Nucleus accumbens (tissue), 56 donors: ENCODE results near the gene STRN3.
"Not testable (repeated sequence)": the region's sequence is repeated elsewhere in the genome, so short reads cannot be mapped to it uniquely, and the experiment has no call there.

ENCODE experiments used
- DNase-seq, 56 donors: peaks; one replicate each; lab custom pipeline; 2025; lab: John Stamatoyannopoulos, UW

The STRN3 gene

GRCh38 chr14:31026077-31026449 lies at the start of gene STRN3:
Gene STRN3 (minus strand): TSS chr14:31026379. CDS start chr14:31026185, 194 bp downstream.
- DNase-seq, result no peak

- no peak for DNase-seq
Measured at GRCh38 chr14:31075144-31075543, 49.0 kb upstream of the STRN3 start.

DNA sequence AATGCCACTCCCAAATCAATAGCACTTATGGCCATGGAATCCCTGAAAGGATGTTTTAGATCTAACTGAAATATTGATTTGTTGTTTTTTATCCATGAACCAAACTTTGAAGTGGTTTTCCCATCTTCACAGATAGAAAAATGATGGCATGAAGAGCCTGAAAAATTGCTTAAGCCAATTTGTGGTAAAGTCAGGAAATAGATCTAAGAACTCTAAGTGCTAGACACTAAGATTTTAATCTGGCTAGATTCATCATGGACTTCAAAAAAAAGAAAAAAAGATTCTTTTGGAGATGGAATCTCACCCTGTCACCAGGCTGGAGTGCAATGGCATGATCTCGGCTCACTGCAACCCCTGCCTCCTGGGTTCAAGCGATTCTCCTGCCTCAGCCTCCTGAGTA lies 45.0 kb upstream of the STRN3 start:
- DNase-seq, result no peak

DNA sequence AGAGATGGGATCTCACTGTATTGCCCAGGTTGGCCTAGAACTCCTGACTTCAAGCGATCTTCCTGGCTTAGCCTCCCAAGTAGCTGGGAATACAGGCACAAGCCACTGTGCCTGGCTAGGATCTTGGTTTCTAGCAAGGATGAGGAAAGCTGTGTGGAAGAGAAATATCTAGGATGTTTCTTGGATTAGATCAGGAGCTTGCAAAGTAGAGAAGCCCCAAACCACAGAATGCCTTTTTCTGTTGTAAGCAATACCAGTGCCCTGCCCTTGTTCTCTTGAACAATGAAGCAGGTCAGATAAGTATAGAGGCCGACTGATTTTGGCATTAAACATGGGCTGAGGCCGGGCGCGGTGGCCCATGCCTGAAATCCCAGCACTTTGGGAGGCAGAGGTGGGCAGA lies 44.3 kb upstream of the STRN3 start:
- no peak for DNase-seq

DNA sequence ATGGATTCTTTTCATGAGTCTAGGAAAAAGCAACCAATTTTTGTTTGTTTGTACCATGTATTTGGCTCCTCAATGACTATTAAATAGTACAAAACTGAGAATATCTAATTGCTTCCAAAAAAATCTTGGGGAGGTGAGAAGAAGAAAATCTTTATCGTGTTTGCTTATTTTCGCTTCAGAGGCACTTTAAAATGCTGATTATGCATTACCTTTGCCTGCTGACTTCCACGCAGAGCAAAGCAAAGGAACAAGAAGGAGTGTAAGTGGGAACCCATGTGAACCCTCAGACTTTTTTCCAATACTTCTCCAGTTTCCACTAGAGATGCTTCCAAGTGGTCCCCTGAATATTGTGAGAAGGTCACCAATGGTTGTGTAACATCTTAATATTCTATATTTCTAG lies 43.2 kb upstream of the STRN3 start:
- no peak for DNase-seq

DNA sequence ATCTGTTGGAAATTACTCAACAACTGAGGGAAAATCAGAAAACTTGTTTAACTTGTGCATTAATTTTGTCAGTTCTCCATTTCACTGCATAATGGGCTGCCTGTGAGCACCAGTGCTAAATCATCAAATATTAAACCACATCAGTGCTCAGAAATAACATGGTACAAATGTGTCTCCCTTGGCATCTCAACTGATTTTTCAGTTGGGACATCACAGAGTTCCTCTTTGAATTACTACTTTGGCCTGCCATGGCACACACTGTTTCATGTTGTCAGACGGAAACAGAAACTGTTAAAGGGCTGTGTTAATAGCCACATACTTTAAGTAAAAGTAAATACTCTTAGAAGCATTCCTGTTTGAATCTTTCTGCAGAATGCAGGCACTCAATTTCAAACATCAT lies 42.1 kb upstream of the STRN3 start:
- DNase-seq, result no peak

- not testable (repeated sequence) for DNase-seq
Measured at GRCh38 chr14:31062908-31063307, 36.7 kb upstream of the STRN3 start.

GRCh38 chr14:31060253-31060875 lies 34.2 kb upstream of the STRN3 start:
- no peak for DNase-seq

GRCh38 chr14:31059152-31059924 lies 33.2 kb upstream of the STRN3 start:
- no peak for DNase-seq

GRCh38 chr14:31057701-31058364 lies 31.7 kb upstream of the STRN3 start:
- no peak for DNase-seq

DNA sequence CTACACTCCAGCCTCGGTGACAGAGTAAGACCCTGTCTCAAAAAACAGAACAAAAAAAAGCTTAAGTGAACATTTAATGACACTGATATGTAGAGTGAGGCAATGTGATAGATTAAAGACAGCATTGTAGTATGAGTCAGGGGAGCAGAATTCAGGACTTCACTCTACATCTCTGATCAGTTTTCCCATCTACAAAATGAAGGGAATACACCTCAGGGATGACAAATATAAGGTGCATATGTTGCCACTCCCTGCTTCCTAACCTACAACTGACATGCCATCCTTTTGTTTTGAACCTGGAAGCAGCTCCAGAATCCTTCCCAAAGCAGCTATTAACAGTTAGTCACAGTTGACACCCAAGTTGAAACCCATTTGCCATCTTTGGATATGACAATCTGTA lies 30.9 kb upstream of the STRN3 start:
- DNase-seq, result no peak

DNA sequence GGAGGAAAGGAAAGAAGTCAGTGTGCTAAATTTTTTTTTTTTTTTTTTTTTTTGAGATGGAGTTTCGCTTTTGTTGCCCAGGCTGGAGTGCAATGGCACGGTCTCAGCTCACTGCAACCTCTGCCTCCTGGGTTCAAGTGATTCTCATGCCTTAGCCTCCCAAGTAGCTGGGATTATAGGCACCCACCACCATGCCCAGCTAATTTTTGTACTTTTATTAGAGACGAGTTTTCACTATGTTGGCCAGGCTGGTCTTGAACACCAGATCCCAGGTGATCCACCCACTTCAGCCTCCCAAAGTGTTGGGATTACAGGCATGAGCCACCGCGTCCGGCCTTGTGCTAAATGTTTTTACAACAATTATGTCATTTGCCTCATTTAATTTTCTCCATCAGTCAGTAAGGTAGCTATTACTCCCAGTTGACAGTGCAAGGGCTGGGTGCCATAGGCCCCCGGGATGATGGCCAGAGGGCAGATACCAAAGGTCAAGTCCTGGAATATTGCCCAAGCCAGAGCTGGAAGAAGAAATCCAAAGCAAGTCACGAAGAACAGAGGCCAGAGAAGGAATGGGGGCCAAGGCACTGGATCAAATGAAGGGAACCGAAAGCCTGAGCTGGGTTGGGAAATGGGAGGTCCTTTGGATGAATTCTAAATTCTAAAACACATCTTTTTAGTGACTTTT lies 26.9 kb upstream of the STRN3 start:
- peak in 1 of 56 donors; percentile 18 for DNase-seq

DNA sequence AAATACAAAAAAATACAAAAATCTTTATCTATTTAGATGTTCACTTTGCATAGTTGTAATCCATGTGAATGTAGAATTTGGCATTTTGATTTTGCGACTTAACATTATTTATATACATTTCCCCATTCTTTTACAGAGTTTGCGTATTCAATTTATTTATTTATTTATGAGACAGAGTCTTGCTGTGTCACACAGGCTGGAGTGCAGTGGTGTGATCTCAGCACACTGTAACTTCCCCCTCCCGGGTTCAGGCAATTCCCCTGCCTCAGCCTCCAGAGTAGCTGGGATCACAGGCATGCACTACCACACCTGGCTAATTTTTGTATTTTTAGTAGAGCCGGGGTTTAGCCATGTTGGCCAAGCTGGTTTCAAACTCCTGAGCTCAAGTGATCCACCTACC lies 25.3 kb upstream of the STRN3 start:
- DNase-seq, result no peak

- DNase-seq, result no peak
Measured at GRCh38 chr14:31051023-31051422, 24.8 kb upstream of the STRN3 start.

DNA sequence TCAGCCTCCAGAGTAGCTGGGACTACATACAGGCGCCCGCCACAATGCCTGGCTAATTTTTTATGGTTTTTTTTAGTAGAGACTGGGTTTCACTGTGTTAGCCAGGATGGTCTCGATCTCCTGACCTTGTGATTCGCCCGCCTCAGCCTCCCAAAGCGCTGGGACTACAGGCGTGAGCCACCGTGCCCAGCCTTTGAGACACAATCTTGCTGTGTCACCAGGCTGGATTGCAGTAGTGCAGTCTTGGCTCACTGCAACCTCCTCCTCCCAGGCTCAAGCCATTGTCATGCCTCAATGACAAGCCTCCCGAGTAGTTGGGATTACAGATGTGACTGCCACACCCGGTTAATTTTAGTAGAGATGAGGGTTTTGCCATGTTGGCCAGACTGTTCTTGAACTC lies 21.3 kb upstream of the STRN3 start:
- DNase-seq, result no peak

- no peak for DNase-seq
Measured at GRCh38 chr14:31045501-31046080, 19.4 kb upstream of the STRN3 start.

DNA sequence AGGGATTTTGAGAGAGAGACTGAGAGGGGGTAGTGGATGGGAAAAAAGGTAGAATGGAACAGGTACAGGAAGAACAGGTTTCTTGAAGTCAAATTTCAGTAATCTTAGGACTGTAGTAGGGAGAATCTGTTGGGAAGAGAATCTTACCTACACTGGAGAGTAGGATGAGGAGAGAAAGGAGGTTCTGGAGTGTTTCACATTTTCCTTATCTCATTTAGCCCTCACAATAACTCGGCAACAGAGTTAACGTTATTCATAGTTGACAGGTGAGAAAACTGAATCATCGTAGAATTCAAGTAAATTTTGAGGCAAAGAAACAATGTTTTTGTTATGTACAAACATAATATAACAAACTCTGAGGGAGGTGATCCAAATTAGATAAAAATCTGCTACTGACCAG lies 17.2 kb upstream of the STRN3 start:
- no peak for DNase-seq

- not testable (repeated sequence) for DNase-seq
Measured at GRCh38 chr14:31042893-31043292, 16.7 kb upstream of the STRN3 start.

DNA sequence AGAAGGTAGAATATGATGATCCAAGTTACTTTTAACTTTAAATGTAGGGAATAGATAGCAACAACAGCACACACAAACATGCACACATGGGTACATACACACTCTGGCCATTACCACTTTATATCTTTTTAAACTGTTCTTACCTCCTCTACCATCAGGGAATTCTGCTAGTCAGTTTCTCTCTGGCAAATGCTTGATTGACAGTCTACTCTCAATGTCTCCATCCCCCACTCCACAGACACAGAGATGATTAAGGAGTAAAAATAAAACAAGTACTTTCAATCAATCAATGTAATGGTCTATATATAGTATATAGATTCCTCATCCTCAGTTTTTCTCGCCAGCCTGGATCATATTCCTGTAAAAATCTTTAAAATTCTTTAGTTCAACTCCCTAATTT lies 16.1 kb upstream of the STRN3 start:
- DNase-seq, result no peak

- DNase-seq, result no peak
Measured at GRCh38 chr14:31038521-31039166, 12.5 kb upstream of the STRN3 start.
